Karpas-422 (cell line): ENCODE data around the gene KRT3. TPM values are rescaled to one million over a fixed set of nuclear protein-coding genes. Genes with fewer than 3 reads are reported as not detected.

ENCODE experiments used
- DNase-seq: peaks from one replicate; pipeline ENCODE4 v3.0.0-alpha.2; 2015
- H2AFZ ChIP-seq: fragments of 200-600 bp; sonication (generic); 2 replicates; pipeline ENCODE4 v1.6.1; 2014; ENCODE audit warnings: antibody characterized with exemption, low read length, mixed read lengths
- H3K27ac ChIP-seq: fragments of 200-600 bp; sonication (generic); 2 replicates; pipeline ENCODE4 v1.5.1; 2014; ENCODE audit warnings: mild to moderate bottlenecking, low read length, moderate library complexity
- H3K27me3 ChIP-seq: fragments of 200-600 bp; sonication (generic); 2 replicates; pipeline ENCODE4 v1.6.1; 2014; ENCODE audit warnings: low read length, mixed read lengths
- H3K36me3 ChIP-seq: fragments of 200-600 bp; sonication (generic); 2 replicates; pipeline ENCODE4 v1.6.1; 2014; ENCODE audit warnings: low read length, mixed read lengths; ENCODE audit not compliant: insufficient read depth
- H3K4me1 ChIP-seq: fragments of 200-600 bp; sonication (generic); 2 replicates; pipeline ENCODE4 v1.6.1; 2014; ENCODE audit warnings: mild to moderate bottlenecking, low read length, mixed read lengths
- H3K4me2 ChIP-seq: fragments of 200-600 bp; sonication (generic); 2 replicates; pipeline ENCODE4 v1.6.1; 2014; ENCODE audit warnings: low read length, low read depth, mild to moderate bottlenecking; ENCODE audit not compliant: poor library complexity, severe bottlenecking
- H3K4me3 ChIP-seq: fragments of 200-600 bp; sonication (generic); 2 replicates; pipeline ENCODE4 v1.5.1; 2014; ENCODE audit warnings: mild to moderate bottlenecking, antibody characterized with exemption, low read length, mixed read lengths
- H3K79me2 ChIP-seq: fragments of 200-600 bp; sonication (generic); 2 replicates; pipeline ENCODE4 v1.6.1; 2014; ENCODE audit warnings: mild to moderate bottlenecking, low read length, mixed read lengths
- H3K9ac ChIP-seq: fragments of 200-600 bp; sonication (generic); 2 replicates; pipeline ENCODE4 v1.6.0; 2014; ENCODE audit warnings: low read length
- H3K9me2 ChIP-seq: fragments of 200-600 bp; sonication (generic), shearing (Covaris generic); replicated peaks from 2 replicates; pipeline ENCODE4 v1.6.0; 2014; ENCODE audit warnings: mild to moderate bottlenecking, low read length, moderate library complexity; ENCODE audit not compliant: insufficient read depth
- H3K9me3 ChIP-seq: fragments of 300-700, 200-600 bp; sonication (generic); 2 replicates; pipeline ENCODE4 v1.6.1; 2014; ENCODE audit warnings: low read length, mixed read lengths
- H4K20me1 ChIP-seq: fragments of 200-600 bp; sonication (generic); 2 replicates; pipeline ENCODE4 v1.6.1; 2014; ENCODE audit warnings: mild to moderate bottlenecking, antibody characterized with exemption, low read length, low read depth; ENCODE audit not compliant: insufficient read depth
- total RNA-seq: library from RNA; depleted of rRNA; stranded (reverse); fragments of >200 nt; shearing (Covaris generic); gene quantifications from 2 replicates; pipeline ENCODE4 v1.2.3, GENCODE V29; 2014; ENCODE audit warnings: low replicate concordance

Gene KRT3
- total RNA-seq, 1 experiment from 2014 or later: not detected

DNA sequence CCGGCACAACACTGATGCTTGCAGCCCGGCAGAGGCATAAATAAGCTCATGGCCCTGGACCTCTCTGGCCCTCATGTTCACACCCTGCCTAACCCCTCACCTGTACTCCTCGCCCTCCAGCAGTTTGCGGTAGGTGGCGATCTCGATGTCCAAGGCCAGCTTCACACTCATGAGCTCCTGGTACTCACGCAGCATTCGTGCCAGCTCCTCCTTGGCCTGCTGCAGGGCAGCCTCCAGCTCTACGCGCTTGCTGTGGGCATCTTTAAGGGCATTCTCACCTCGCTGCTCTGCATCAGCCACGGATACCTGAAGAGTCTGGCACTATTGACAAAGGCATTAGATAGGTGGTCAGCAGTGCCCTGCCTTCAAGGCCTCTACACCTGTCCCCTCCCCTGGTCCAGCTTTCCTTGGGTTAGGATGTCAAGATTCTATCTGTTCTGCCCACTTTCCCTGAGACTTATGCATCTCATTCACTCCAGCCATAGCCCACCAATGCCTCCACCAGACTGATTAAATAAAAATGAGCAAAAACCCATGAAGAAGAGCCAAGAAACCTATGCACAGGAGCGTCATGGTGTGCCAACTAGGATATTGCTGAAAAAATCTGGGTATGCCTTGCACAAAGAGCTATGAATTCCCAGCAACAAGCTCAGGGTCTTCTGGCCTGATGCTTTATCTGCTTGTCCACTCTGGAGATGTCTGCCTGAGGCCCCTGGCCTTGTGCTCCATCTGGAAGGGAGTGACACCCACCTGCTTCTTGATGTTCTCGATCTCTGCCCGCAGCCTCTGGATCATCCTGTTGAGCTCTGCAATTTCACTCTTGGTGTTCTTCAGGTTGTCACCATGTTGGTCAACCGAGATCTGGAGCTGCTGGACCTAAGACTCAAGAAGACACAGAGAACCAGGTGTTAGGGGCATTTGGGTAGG, 11.9 kb upstream of the KRT3 start:
- no peak overlapping the region for H3K4me3 ChIP-seq
- no peaks in the 10 kb centered on the region for H3K36me3 ChIP-seq
- H3K4me2 ChIP-seq: no peak overlapping the region
- no peaks in the 10 kb centered on the region for H3K9me3 ChIP-seq
- H4K20me1 ChIP-seq: no peaks in the 10 kb centered on the region; the same call in 1 of the 2 replicates
- no peak overlapping the region for H3K9ac ChIP-seq
- no peak overlapping the region for H3K27ac ChIP-seq
- no peak for DNase-seq
- H3K27me3 ChIP-seq: no peaks in the 10 kb centered on the region
- no peaks in the 10 kb centered on the region for H3K79me2 ChIP-seq
- H3K4me1 ChIP-seq: peaks cover 6% of the 10 kb centered on the region
- H2AFZ ChIP-seq: no peak overlapping the region
- no peaks in the 10 kb centered on the region for H3K9me2 ChIP-seq

DNA sequence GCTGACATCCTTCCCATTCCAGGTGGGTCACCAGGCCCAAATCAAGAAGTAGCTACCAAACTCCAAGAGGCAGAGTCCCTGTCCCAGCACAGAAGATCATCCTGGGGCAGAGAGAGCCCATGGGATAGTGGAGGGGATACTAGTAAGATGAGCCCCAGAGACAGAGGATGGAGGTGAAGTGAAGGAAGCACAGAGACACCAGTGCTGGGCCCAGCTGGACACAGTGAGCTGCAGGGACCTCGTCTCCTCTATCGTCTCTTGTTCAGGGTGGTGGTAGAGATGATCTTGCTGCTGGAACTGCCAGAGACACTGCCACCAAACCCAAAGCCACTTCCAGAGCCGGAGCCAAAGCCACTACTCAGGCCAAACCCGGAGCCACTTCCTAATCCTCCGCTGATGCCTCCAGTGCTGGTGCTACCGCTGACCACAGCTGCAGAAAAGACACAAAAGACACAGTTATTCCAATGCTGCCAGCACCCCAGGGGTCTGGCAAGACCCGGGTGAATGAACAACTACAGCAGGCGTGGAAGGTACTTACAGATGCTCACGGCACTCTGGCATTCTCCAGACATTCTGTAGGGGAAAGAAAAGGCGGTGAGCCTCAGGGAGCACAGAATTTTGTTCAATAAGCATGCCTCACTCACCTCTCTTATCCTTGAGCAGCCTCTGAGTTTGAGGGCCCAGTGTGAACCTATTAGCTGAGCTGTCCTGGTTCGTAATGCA, 11.1 kb upstream of the KRT3 start:
- Histone ChIP-seq H3K36me3 (no peaks in the 10 kb centered on the region), H3K9ac (no peak overlapping the region), H3K9me2 (no peaks in the 10 kb centered on the region), H3K27me3 (no peaks in the 10 kb centered on the region), H4K20me1 (no peaks in the 10 kb centered on the region; the same call in 1 of the 2 replicates), H3K4me2 (no peak overlapping the region), H3K9me3 (no peaks in the 10 kb centered on the region), H3K4me1 (no peaks in the 10 kb centered on the region), H3K27ac (no peak overlapping the region), H2AFZ (no peak overlapping the region), H3K79me2 (no peaks in the 10 kb centered on the region), H3K4me3 (no peak overlapping the region)
- no peak for DNase-seq

DNA sequence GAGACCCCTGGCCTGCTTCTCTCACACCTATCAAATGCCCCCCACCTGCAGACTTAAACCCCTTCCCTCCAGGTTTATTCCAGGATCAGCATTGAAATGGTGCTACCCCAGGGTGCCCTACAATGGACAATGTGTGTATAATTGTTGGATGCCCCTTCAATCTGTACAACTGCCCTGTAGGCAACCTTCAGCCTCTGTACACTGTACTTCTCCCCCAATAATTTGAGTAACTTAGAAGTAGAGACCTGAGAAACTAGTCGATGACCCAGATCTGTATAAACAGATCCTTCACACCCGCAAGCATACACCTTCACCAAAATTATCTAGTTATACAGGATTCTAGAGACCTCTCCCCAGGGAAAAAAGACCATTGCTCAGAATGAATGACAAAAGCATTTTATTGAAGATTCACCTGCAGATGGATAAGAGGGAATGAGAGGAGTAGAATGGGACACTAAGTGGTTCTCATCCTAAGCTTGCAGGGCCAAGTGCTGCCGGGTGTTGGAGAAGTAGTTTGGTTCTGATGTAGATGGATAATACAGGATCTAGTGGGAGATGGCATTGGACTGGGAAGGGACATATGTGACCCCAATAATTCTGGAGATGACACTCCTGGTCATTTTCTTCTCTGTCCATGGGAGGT, 10.4 kb upstream of the KRT3 start:
- H3K4me1 ChIP-seq: no peaks in the 10 kb centered on the region
- H3K36me3 ChIP-seq: no peaks in the 10 kb centered on the region
- no peak overlapping the region for H2AFZ ChIP-seq
- no peaks in the 10 kb centered on the region for H3K9me3 ChIP-seq
- no peaks in the 10 kb centered on the region; the same call in 1 of the 2 replicates for H4K20me1 ChIP-seq
- H3K27me3 ChIP-seq: no peaks in the 10 kb centered on the region
- H3K4me2 ChIP-seq: no peak overlapping the region
- no peak overlapping the region for H3K9ac ChIP-seq
- H3K4me3 ChIP-seq: no peak overlapping the region
- H3K79me2 ChIP-seq: no peaks in the 10 kb centered on the region
- H3K9me2 ChIP-seq: no peaks in the 10 kb centered on the region
- no peak overlapping the region for H3K27ac ChIP-seq
- no peak for DNase-seq

DNA sequence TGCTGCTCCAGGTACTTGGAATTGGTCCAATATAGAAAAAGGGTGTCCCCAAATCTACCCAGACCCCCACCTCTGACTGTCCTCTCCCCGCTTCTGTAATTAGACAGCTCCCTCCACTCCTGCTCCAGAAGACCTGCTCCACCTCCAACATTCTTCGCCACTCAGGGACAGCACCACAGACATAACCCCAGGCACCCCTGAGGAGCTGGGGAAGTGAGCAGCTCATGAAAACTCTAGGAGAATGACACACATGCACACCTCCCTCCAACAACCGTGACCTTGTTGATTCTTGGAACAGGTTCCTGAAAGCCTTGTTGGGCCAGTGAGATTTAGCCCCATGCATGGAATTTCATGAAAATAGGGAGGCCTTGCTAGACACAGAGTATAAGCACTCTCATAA, 9.8 kb upstream of the KRT3 start:
- no peaks in the 10 kb centered on the region for H3K27me3 ChIP-seq

DNA sequence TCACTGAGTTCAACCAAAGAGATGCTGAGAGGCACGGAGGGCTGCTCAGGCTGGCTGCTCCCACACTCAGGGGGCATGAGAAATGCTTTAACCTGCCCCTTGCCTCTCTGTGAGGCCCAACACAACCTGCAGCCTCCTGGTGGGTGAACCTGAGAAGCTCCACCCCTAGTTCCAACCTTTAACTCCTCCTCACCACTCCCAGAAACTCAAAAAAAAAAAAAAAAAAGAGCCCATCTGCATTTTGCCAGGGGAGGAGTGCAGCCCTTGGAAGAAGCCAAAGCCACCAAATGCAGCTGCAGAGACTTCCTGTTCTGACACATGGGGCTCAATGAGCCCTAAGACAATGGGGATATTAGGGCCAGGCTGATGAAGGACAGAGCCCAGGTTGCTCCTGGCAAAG, 9.1 kb upstream of the KRT3 start:
- Histone ChIP-seq H4K20me1 (no peaks in the 10 kb centered on the region; the same call in 1 of the 2 replicates), H3K4me3 (no peak overlapping the region), H3K79me2 (no peaks in the 10 kb centered on the region), H3K9me3 (no peaks in the 10 kb centered on the region), H3K27ac (no peak overlapping the region), H3K36me3 (no peaks in the 10 kb centered on the region), H3K9ac (no peak overlapping the region), H3K4me1 (no peaks in the 10 kb centered on the region), H2AFZ (no peak overlapping the region), H3K27me3 (no peaks in the 10 kb centered on the region), H3K9me2 (no peaks in the 10 kb centered on the region), H3K4me2 (no peak overlapping the region)
- no peak for DNase-seq

More for the DNA sequence above, 9.8 kb upstream of the KRT3 start:
- no peak overlapping the region for H3K4me2 ChIP-seq
- H3K36me3 ChIP-seq: no peaks in the 10 kb centered on the region
- no peak overlapping the region for H3K9ac ChIP-seq
- no peak overlapping the region for H3K4me3 ChIP-seq
- no peaks in the 10 kb centered on the region for H3K4me1 ChIP-seq
- H3K9me2 ChIP-seq: no peaks in the 10 kb centered on the region
- H4K20me1 ChIP-seq: no peaks in the 10 kb centered on the region; the same call in 1 of the 2 replicates
- no peak overlapping the region for H2AFZ ChIP-seq
- no peak for DNase-seq
- no peaks in the 10 kb centered on the region for H3K9me3 ChIP-seq
- H3K27ac ChIP-seq: no peak overlapping the region
- H3K79me2 ChIP-seq: no peaks in the 10 kb centered on the region

DNA sequence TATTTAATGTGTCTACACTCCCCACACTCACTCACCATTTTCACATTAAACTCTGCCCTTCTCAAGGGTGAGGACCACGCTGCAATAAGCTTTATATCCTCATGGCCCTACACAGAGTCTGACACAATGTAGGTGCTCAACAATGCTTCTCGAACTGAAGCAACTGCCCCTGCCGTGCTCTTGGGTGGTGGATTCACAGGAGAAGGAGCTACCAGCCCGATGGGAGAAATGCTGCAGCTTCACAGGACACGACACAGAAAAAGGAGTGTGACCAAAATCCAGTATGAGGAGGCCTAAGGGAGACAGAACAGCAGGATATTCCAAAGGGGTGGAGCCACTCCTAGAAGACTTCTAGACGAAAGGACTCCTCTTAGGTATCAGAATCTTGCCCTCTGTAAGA, 6.5 kb upstream of the KRT3 start:
- Histone ChIP-seq H3K27ac (no peak overlapping the region), H3K9ac (no peak overlapping the region), H3K36me3 (no peaks in the 10 kb centered on the region), H3K4me3 (no peak overlapping the region), H3K4me1 (peaks cover 6% of the 10 kb centered on the region), H3K27me3 (no peaks in the 10 kb centered on the region), H3K4me2 (no peak overlapping the region), H3K79me2 (no peaks in the 10 kb centered on the region), H4K20me1 (no peaks in the 10 kb centered on the region; the same call in 1 of the 2 replicates), H2AFZ (no peak overlapping the region), H3K9me3 (no peaks in the 10 kb centered on the region), H3K9me2 (no peaks in the 10 kb centered on the region)
- no peak for DNase-seq

DNA sequence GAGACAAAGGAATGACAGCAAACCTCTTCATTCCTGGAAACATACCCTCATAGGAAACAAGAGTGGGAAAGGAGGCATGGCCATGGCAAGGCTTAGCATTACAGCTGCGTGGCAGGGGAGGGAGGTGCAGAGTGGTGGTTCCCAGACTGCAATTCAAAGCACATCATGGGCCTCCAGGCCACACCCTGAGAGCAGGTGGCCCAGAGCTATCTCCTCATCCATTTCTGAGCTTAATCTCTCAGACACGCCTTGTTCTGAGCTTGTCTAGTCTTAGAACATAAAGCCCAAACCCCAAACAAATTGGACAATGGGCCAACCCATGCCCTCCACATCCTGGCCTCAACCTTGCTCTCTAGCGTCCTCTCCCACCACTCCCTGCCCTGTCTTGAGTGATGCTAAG, 5.9 kb upstream of the KRT3 start:
- H3K9me2 ChIP-seq: no peaks in the 10 kb centered on the region
- H3K27me3 ChIP-seq: no peaks in the 10 kb centered on the region
- no peak overlapping the region for H3K9ac ChIP-seq
- H3K4me3 ChIP-seq: no peak overlapping the region
- DNase-seq: no peak
- no peak overlapping the region for H3K27ac ChIP-seq
- H3K4me2 ChIP-seq: no peak overlapping the region
- no peaks in the 10 kb centered on the region for H3K36me3 ChIP-seq
- no peaks in the 10 kb centered on the region; the same call in 1 of the 2 replicates for H4K20me1 ChIP-seq
- peaks cover 8% of the 10 kb centered on the region for H3K4me1 ChIP-seq
- H3K9me3 ChIP-seq: no peaks in the 10 kb centered on the region
- H3K79me2 ChIP-seq: no peaks in the 10 kb centered on the region
- no peak overlapping the region for H2AFZ ChIP-seq
